ENCODE data around the gene DCC.

The DCC gene

GRCh38 chr18:53534203-53534602 is 1194.2 kb downstream of the DCC start:
- no peak for DNase-seq

- DNase-seq: no peak
Observed at GRCh38 chr18:53534695-53535094, 1194.7 kb downstream of the DCC start.

GRCh38 chr18:53536908-53537307 is 1196.9 kb downstream of the DCC start:
- DNase-seq: no peak

- DNase-seq: peak; percentile 11
Observed at GRCh38 chr18:53541924-53542323, 1201.9 kb downstream of the DCC start.

GRCh38 chr18:53543711-53544110 is 1203.7 kb downstream of the DCC start:
- DNase-seq: no peak

- DNase-seq: no peak
Observed at GRCh38 chr18:53544917-53545316, 1204.9 kb downstream of the DCC start.

- DNase-seq: no peak
Observed at GRCh38 chr18:53551868-53552426, 1212.0 kb downstream of the DCC start.

- no peak for DNase-seq
Observed at GRCh38 chr18:53553030-53553429, 1213.0 kb downstream of the DCC start.

GRCh38 chr18:53556450-53556849 is 1216.5 kb downstream of the DCC start:
- no peak for DNase-seq

- DNase-seq: no peak
Observed at GRCh38 chr18:53560546-53560945, 1220.5 kb downstream of the DCC start.

GRCh38 chr18:53566626-53567025 is 1226.6 kb downstream of the DCC start:
- no peak for DNase-seq

GRCh38 chr18:53567929-53568574 is 1228.1 kb downstream of the DCC start:
- DNase-seq: peak; percentile 44

Data from fibroblast of skin of scalp (primary cell).